ENCODE measurements around the gene RAI14.

RAI14 gene

DNA sequence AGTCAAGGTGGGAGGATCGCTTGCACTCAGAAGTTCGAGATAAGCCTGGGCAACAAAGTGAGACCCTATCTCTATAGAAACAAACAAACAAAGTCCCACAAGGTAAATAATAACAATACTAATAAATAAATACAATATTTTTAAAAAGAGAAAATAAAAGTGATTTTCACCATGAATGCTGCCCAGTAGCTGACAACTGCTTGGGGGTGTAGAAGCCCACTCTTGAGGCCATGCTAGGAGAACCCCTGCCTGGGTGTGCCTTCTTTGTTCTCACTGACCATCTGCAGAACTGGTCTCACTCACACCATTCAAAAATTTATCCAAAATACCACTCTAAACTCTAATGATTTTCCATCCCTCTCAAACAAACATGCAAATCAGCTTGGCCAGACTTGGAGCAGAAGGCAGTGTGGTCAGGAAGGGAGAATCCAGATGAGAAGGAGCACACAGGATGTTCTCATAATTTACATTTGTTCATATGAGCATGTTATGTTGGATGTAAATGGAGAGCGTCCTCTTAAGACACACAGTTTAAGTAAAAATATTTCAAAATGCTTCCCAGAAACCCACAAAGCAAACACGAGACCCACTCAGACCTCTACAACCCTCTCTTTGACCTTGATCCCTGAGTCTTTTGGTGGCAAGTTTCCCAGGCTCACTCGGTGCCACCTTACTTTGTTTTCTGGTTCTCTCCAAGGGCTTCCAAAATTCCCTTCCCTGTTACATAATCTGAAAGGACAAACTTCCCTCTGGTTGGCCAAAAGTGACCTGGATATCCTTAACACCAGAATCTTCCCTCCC, 7.9 kb upstream of the RAI14 start:
- no peak for DNase-seq

DNA sequence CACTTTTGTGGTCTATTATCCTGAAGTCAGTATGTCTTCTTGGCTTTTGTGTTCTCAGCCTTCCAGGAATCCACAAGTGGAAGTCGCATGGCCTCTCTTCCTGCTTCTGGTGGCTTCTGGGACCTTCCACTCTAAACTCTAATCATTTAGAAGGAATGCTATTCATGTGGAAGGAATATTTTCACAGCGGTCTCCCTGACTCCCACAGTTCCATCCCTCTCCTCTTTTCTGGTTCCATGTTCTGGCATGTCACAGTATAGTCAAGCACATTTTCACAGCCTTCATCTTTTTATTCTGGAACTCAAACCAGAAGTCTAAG, 7.3 kb upstream of the RAI14 start:
- DNase-seq, result no peak

DNA sequence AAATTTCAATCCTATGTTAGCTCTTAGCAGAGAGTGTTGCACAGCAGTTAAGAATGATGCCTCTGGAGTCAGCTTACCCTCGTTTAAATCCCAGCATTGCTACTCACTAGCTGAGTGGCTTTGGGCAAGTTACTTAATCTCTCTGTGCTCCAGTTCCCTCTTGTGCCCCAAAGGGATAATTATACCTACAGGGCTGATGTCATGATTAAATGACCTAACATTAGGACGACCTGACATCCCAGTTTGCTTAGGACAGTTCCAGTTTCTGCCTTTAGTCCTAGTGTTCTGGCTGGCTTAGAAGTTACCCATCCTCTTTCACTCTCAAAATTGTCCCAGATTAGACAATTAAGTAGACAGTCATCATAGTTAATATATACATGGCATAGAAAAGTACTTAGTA, 4.3 kb upstream of the RAI14 start:
- DNase-seq, result no peak

DNA sequence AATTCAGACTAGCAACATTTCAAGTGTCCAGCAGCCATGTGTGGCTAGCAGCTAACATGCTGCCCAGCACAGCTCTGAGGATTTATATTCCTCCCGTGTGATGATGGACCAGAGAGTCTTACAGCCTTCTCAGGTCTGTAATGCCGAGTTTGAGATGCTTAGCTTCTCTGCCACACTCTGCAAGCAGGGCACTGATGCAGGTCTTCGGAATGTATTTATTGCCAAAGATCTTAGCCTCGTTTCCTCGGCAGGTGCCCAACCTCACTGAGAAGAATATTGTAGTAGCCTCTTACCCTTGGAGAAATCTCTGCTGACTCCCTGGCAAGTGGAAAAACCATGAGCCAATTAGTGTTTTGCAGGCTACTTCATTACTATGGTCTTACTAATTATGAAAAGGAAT, 3.7 kb upstream of the RAI14 start:
- no peak for DNase-seq

DNA sequence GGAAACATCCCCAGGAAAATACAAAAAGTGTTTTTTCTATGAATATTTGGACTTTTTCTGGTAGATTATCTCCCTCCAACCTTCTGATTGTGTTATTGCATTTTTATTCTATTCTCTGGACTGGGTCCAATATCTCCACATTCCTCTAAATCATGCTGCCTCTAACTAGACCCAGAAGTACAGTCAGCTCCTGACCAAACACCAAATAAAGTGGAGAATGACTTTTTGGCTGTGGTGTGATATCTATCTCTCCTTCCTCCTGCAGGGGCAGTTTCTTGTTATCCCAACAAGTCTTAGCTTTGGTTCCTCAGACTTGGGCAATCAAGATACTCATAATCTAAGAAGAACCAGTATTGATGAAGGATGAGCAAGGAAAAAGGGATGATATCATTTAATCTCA, 3.2 kb upstream of the RAI14 start:
- no peak for DNase-seq

DNA sequence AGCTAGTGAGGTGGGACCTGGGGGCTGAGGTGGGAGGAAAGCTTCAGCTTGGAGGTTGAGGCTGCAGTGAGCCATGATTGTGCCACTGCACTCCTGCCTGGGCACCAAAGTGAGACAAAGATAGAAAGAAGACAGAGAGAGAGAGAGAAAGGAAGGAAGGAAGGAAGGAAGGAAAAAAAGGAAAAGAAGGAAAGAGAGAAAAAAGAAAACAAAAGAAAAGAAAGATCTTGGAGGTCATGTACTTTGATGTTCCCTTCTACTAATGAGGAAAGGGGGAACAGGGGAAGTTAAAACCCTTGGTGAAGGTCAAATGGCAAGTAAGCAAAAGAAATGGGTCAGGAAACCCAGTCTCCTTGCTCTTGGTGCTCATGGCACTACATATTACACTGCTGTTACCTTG, 2.4 kb upstream of the RAI14 start:
- no peak for DNase-seq

DNA sequence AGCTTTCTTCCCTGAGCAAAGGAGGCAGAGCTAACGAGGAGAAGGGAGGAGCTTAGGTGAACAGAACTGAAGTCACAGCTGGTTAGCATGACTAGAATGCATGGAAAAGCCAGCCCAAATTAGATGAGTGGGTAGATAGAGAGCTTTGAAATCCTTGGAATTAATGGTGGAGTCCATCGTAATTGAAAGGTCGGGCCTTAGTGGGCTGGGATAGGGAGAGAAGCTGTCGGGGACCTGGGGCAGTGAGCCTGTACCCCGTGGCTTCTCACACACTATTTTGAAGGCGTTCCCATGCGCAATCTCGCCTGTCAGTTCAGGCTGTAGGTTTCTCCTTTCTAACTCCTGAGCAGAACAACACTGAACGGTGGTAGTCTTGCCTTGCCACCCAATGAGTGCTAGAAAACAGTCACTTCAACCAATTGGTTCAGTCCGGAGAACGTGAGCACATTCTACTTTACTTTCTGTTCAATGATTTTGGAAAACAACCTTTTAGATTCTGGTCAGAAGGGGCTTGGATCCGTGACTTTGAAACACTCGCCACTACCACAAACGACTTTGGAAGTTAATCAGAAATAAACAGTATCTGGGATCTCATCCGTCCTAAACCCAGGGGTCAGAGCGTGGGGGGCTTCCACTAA, 655 bp upstream of the RAI14 start:
- no peak for DNase-seq

DNA sequence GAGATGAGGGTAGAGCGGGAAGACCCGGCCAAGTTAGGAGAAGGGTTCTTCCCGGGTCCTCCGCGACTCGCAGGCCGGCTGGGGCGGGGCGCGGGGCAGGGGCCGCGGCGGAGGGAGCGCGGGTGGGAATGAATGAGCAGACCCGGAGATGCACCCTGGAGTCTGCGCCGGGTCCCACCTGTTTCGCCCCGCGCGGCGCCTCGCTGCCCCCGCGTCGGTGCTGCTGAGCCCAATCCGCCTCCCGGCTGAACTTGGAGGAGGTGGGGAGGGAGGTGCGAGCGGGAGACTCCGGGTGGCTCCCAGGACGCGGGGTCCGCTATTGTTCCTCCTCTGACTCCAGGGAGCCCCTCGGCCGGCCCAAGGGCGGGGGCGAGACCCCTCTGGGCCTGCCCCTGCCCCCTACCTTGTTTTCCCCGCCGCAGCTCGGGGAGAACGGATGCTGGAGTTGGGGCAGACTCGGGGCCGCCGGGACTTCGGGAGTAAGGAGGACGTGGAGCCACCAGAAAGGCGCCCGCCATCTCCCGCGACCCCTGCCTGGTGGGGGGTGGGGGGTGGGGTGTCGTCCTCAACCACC, 659 bp downstream of the RAI14 start:
- no peak for DNase-seq

DNA sequence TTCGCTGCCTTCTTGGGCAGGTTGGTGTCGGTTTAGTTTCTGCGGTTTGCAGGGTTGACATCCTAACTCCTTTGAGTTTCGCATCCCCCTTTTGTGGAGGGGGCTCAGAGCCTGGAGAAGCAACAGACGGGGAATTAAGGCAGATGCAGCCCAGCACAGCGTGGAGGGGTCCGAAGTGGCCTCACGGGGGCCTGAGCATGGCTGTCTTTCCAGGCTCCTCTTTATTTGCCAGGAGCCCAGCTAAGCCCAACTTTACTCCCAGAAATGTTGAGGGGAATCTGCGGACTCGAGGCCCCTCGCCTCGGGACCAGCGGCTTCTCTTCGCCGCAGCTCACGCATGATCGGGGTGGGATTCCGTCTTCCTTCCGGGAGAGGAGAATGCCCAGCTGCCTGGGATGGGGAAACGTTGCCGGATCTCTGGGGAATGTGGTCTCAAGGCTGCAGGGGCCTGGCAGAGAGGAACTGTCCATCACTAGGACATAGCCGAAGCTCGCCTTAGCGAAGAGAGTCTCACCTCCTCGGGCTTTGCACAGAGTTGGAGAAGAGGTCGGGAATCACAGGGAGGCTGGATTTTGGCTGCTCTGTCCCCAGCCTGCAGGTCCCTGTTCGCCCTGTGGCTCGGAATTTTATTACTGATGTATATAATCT, 1.3 kb downstream of the RAI14 start:
- DNase-seq, result no peak

DNA sequence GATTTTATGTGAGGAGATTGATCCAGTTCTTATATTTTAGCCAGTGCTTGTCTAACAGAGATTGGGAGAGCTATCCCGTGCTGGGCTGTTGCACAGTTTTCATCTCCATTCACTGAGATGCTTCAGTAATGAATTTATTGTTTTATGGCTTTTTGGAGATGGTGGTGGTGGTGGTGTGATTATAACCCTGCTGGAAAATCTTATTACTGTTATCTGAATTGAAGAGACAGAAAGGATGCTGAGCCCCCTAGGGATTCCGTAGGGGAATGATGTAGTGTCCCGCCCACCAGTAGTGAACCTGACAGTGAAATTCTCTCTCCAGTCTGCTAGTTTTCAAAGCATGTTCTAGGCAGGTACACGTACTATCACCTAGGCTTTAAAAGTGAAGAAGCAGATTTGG, 1.9 kb downstream of the RAI14 start:
- no peak for DNase-seq

DNA sequence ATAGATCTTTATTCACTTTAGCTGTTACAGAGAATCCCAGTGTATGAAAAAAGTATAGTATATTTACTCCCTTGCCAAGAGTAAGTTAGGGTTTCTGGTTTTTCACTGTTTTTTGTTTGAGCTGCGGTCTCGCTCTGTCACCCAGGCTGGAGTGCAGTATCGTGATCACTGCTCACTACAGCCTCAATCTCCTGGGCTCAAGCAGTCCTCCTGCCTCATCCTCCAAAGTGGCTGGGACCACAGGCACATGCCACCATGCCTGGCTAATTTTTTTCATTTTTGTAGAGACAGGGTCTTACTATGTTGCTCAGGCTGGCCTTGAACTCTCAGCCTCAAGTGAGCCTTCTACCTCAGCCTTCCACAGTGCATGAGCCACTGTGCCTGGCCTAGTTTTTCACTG, 3.0 kb downstream of the RAI14 start:
- DNase-seq, result no peak

DNA sequence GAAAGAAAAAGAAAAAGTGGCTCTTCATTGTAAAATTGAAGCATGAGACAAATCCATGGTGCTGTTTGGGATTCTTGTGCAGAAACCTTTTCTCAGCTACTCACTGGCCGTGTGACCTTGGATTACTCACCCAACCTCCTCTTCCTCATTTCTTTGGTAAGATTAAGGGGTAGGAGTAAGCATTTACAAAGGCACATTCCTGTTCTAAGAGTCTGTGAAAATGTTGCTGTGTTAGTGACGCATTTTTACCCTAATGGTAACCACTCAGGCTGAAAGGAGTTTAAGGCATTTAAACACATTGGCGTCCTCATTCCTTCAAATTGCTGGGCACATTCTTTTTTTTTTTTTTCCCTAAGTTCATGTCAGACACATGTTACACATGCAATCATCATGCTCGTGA, 4.3 kb downstream of the RAI14 start:
- no peak for DNase-seq

DNA sequence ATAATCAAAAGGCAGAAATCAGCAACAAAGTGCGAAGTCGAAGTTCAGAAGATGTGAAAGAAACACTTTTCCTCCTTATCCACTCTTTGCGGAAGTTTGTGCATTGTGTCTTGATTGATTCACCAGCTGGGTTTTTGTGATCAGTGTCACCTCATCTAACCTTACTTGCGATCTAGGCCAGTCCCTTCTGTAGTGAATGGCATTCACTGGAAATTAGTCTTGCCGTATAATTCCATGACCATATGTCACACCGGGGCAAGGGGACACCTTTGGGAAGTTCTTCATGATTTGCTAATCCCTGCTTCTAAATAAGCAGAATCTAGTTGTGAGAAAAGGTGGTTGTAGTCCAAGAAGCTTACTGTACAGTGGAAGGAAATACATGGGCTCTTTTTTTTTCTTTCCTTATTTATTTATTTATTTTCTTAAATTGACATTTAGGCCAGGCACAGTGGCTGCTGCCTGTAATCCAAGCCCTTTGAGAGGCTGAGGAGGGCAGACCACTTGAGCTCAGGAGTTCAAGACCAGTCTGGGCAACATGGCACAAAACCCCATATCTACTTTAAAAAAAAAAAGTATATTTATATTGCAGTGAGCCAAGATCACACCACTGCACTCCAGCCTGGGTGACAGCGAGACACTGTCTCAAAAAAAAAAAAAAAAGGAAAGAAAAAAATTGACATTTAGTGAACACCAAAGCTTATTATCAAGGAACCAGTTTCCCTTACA, 7.8 kb downstream of the RAI14 start:
- DNase-seq, result no peak

DNA sequence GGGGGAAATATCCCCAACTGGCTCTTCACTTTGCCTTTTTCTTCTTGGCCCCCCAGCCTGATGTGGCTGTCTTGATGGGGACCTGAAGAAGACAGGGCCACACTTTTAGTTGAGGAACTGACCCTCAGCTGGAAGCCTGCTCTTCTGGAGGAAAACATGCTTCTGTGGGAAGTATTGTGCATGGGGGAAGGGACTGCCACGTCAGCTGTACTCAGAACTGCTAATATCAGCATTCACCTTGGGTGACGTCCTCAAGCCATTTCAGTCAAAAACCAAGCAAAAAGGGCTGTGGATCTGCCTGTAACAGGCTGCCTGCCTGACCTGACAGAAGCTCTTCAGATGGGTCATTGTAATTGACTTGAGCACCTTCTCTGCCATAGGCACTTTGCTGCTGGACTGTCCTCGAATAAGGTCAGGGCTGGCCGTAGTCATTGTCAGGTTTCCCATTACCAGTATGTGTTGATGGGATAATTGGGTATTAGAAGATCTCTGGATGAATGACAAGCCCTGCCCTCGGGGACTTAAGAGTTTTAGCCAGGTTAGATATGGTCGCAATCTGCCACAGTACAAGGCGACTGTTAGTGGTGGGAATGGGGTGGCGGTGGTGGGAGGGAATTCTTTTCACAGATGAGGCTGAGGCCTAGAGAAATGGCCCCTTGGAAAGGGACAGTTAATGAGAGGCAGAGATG, 10.4 kb downstream of the RAI14 start:
- DNase-seq, result no peak

DNA sequence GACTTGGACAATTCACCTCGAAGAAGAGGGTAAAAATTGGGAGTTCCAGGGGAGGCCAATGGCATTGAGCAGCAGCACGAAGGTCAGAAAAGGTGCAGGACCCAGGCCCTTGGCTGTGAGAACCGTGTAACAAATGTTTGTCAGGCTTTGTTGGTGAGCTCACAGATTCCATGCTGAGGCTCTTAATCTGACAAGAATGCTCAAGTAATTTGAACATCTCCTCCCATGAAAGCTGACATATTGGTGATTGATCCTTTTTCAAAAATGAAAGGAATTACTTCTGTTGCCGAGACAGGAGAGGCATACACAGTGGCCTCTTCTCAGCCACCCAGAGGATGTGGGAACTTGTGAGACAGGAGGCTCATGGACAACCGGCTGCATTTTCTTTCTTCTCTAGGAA, 11.6 kb downstream of the RAI14 start:
- DNase-seq, result no peak

DNA sequence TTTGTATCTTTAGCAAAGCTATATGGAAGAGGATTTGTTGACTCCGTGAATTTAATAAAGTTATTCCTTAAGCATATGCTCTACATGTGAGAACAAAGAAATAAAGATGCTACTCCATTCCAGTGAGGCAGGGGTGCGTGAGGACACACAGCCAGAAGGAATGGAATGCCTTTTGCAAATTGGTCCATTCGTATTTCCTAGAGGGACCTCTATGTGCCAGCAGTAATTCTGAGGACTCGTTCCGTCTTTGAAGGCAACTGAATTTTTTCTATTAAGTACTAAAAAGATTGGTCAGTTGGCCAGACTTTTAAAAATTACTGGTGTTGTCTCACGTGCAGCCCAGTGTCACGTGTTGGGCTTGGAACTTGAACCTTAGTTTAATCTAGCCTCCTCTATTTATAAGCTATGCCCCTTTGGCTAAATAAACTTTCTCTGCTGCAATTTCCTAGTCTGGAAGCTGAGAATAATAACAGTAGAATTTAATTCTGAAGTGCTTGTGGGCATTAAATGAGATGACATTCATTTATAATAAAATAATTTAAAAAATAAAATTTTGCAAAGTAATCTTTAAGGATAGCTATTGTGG, 13.9 kb downstream of the RAI14 start:
- DNase-seq, result no peak

DNA sequence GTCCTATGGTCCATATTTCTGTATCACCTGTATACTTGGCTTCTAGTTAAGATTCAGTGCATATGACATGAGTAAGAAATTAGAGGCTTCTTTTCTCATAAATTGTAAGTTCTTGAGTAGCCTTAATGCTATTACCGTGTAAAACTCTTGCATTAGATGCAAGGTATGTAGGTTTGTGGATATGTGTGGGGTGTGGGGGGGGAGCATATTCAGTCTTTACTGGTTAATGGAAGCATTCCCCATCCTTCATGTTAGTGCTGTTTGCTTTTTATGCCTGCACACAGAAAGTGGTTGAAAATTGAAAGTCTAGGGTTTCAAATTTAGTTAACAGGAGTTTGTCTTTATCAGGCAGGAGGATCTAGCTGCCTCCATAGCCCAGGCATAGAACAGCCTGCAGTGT, 16.1 kb downstream of the RAI14 start:
- DNase-seq, result no peak

DNA sequence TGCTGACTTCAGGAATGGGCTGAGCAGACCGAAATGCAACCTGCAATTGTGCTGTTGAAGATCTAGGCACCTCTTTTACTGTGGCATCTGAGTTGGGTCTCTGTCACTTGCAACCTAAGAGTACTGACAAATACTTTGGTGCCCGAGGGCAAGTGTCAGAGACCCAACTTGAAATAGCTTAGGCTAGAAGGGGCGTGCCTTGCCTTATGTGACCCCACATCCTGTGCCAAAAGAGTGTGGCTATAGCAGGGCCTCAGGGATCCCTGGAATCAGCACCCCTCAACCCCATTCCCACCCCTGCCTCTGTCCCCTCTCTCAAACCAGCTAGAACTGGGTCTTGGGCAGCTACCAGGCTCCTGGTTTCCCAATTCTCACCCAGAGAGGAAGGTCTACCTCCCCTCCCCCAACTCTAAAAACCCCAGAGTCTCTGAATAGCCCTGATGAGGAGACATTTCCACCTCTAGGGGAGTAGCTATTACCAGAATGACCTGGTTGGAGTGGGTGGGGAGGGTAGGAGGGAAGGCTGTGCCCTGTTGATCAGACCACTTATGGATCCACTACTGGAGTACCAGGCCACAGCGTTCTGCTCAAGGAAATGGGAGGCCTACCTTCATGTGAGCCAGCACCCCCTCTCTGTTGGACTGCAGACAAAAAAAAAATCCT, 17.5 kb downstream of the RAI14 start:
- DNase-seq, result no peak

DNA sequence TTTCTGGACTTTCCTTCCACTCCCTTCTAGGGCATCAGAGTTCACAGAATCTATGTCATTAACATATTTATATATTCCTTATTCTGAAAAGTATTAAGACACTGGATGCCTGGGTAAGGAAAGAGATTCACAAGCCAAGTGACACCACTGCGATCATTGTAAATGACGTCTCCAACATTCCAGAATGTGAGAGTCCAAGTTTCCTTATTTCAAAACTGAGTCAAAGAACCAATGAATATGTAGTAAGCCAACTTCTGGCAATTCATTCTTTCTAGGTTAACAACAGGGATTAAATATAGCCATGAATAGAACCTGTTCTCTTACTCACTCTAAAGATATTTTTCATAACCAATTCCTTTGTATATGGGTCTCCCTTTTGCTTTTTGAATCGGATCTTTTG, 18.1 kb downstream of the RAI14 start:
- DNase-seq, result no peak

DNA sequence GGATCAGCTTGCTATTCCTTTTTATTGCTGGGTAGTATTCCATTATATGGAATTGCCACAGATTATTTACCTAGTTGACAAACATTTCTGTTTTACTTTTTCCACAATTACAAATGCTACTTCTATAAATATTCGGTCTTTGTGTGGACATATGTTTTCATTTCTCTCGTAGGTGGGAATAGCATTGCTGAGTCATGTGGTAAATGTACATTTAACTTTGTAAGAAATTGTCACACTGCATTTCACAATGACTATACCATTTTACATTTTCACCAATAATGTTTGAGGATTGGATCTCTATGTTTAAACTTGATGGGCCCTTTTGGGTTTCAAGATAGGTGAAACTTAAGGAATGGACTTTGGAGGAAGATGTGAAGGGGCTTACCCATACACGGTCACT, 19.7 kb downstream of the RAI14 start:
- no peak for DNase-seq

DNA sequence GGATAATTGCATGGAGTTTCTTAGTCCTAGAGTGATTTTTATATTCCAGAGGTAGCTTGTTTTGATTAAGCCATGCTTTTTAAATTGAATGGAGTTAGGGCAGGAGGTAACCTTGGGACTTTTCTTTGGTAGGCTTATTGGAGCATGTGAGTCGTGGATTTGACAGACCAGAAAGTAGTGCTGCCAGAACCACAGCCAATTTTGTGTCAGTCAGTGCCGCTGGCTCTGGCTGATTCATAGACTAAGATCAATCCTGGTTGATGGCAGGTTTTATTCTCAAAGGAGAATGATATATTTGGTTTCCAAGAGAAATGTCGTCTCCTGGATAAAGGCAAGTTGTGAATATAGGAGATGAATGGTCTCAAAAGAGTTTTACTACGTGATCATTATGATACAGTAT, 20.3 kb downstream of the RAI14 start:
- no peak for DNase-seq

DNA sequence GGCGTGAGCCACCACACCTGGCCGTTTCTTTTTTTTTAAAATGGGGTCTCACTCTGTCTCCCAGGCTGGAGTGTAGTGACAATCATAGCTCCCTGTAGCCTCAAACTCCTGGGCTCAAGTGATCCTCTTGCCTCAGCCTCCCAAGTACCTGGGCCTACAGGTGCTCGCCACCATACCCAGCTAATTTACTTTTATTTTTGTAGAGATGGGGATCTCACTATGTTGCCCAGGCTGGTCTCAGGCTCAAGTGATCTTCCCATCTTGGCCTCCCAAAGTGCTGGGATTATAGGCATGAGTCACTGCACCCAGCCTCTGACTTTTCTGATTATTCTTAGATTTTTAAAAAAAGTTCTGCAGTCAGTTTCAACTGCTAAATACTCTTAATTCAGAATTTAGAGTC, 21.3 kb downstream of the RAI14 start:
- DNase-seq, result no peak
